K562 (cell line): ENCODE results near the gene ZNF646. TPM values are rescaled to one million over a fixed set of nuclear protein-coding genes. Genes with fewer than 3 reads are reported as not detected.

Experiments used
- CHD2 ChIP-seq: IDR thresholded peaks from 2 replicates; pipeline ENCODE4 v1.6.1; 2011; ENCODE audit warnings: low read depth, low read length
- CTCFL ChIP-seq: IDR thresholded peaks from 2 replicates; pipeline ENCODE4 v1.6.1; 2011; ENCODE audit warnings: borderline replicate concordance, low read depth, mild to moderate bottlenecking, moderate library complexity, low read length; ENCODE audit not compliant: insufficient read depth, poor library complexity, severe bottlenecking
- E2F6 ChIP-seq, 2 experiments: IDR thresholded peaks; 2 replicates each; pipeline ENCODE4 v1.6.1; 2011; ENCODE audit warnings: borderline replicate concordance in 1 of 2, control low read depth in 1 of 2, low read depth in 1 of 2, low read length in 1 of 2, mild to moderate bottlenecking in 1 of 2, mixed read lengths in 1 of 2, moderate library complexity in 1 of 2; ENCODE audit not compliant: insufficient read depth in 1 of 2, insufficient read length in 1 of 2, poor library complexity in 1 of 2, severe bottlenecking in 1 of 2; ENCODE audit errors: extremely low read depth in 1 of 2
- EWSR1 ChIP-seq: fragments of 450-650 bp; IDR thresholded peaks from 2 replicates; pipeline ENCODE4 v1.6.1; 2018; ENCODE audit warnings: borderline replicate concordance, mild to moderate bottlenecking, low read depth, moderate library complexity; ENCODE audit not compliant: partially characterized antibody
- HDAC8 ChIP-seq: fragments of 450-650 bp; IDR thresholded peaks from 2 replicates; pipeline ENCODE4 v1.6.1; 2016; ENCODE audit warnings: mild to moderate bottlenecking, missing genetic modification characterization, moderate library complexity, missing compliant biosample characterization
- HMG20B ChIP-seq: fragments of 250-450 bp; sonication (Bioruptor Pico); IDR thresholded peaks from 2 replicates; pipeline ENCODE4 v1.5.0; 2021; ENCODE audit warnings: mild to moderate bottlenecking
- HNRNPK ChIP-seq: fragments of 200-400 bp; formaldehyde crosslinking; IDR thresholded peaks from one replicate; pipeline ENCODE4 v1.6.1; 2018; ENCODE audit warnings: mild to moderate bottlenecking, low read depth, low read length; ENCODE audit not compliant: poor library complexity, severe bottlenecking
- IRF9 ChIP-seq: fragments of 450-650 bp; IDR thresholded peaks from 2 replicates; pipeline ENCODE4 v1.6.1; 2016; ENCODE audit warnings: missing biosample characterization, missing genetic modification characterization
- MEF2A ChIP-seq: IDR thresholded peaks from 2 replicates; pipeline ENCODE4 v1.6.1; 2011; ENCODE audit warnings: low read depth, mild to moderate bottlenecking, low read length, moderate library complexity; ENCODE audit not compliant: control insufficient read depth
- RAD51 ChIP-seq: fragments of 450-650 bp; IDR thresholded peaks from 2 replicates; pipeline ENCODE4 v1.7.1; 2016; ENCODE audit warnings: low read depth, mild to moderate bottlenecking, borderline replicate concordance
- RBM17 ChIP-seq: fragments of 200-400 bp; formaldehyde crosslinking; IDR thresholded peaks from 2 replicates; pipeline ENCODE4 v1.6.1; 2017; ENCODE audit warnings: low read depth, mild to moderate bottlenecking, low read length, borderline replicate concordance
- SFPQ ChIP-seq: fragments of 200-400 bp; formaldehyde crosslinking; IDR thresholded peaks from 2 replicates; pipeline ENCODE4 v1.6.1; 2017; ENCODE audit warnings: mild to moderate bottlenecking, low read depth, low read length, moderate library complexity
- SMAD3 ChIP-seq: fragments of 450-650 bp; formaldehyde crosslinking; conservative IDR thresholded peaks from 2 replicates; pipeline ENCODE4 v1.4.0; 2020; ENCODE audit warnings: mild to moderate bottlenecking
- SMARCA5 ChIP-seq: fragments of 450-650 bp; IDR thresholded peaks from 2 replicates; pipeline ENCODE4 v1.6.1; 2016
- ZNF830 ChIP-seq: fragments of 250-450 bp; sonication (Bioruptor Pico); IDR thresholded peaks from 2 replicates; pipeline ENCODE4 v1.5.0; 2021; ENCODE audit warnings: mild to moderate bottlenecking
- polyA plus RNA-seq, 8 experiments: library from polyadenylated mRNA; depleted of rRNA in 4 of 8; stranded (reverse) in 5 of 8; unstranded in 3 of 8; fragments of >200 nt; fragmentation: Nextera tagmentation in 2 of 8; fragmentation: Illumina TruSeq in 1 of 8; extraction: Ambion mirVana in 2 of 8; extraction: Trizol in 1 of 8; gene quantifications; 2 replicates each; pipeline versions ENCODE4 v1.2.1 to v1.2.3, GENCODE V29; 2011 to 2014; ENCODE audit warnings: inconsistent platforms in 1 of 8, missing spikeins in 1 of 8
- total RNA-seq, 7 experiments: library from RNA; depleted of rRNA in 6 of 7; stranded (reverse); fragments of >200 nt in 6 of 7; fragmentation: Illumina TruSeq in 2 of 7; extraction: Trizol in 2 of 7; gene quantifications; 2 replicates each; pipeline versions ENCODE4 v1.2.1 to v1.2.3, GENCODE V29; 2011 to 2021; ENCODE audit warnings: low replicate concordance in 1 of 7
- TF ChIP-seq, protein P1 (sequence below): fragments of 450-650 bp; conservative IDR thresholded peaks from 2 replicates; pipeline ENCODE4 v1.6.1; 2016; ENCODE audit warnings: missing genetic modification characterization, low read depth, mild to moderate bottlenecking, missing compliant biosample characterization, moderate library complexity
- TF ChIP-seq, protein P2 (sequence below): fragments of 250-450 bp; sonication (Bioruptor Pico); IDR thresholded peaks from 2 replicates; pipeline ENCODE4 v1.5.0; 2021

The ZNF646 gene
- total and polyA plus RNA-seq, 9 of the 15 experiments (the other 6 are each of a cell fraction or from before 2014, with no cell fraction given) = 0.08 to 20.6 (median 8.0) TPM

DNA sequence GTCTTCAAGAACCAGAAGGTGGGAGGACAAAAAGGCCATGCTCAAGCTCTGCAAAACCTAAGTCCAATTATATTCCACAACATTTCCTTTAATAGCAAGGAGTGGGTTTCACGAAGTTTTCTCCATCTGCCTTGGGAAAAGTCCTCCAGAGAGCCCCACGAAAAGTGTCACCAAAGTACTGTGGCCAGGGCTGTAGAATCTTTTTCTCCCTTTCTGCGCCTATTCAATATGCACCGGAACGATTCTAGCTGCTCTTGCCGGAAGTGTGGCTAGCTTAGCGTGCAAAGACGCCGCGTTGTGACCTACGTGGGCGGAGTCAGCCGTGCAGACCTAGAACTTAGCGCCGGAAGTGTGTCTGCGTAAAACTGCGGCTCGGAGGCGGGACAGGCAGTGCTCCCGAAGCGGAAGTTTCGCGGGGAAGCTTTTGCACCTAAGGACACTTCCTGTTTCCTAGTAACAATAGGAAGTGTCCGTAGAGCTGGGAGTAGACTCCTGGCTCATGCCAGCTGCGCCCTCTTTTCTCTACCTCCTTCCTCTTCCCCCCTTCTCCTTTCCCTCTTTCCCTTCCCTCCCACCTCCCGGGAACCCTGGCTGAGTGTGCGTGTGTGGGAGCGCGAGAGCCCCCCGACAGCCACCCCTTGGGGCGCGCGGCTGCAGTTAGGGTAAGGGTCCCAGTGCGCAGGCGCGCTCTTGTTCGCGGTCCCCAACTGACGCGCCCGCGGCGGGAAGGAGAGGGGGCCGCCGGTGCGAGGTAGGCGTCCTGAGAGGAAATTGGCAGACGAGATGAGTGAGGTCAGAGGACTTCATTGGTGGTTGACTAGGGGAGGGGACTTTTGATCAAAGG is at the start of gene ZNF646, which contains the start of gene ZNF668 (continued):
- TF ChIP-seq CTCFL (no peak), SFPQ (no peak), CHD2 (no peak), E2F6 (IDR thresholded peaks at IDR 0.05; ENCODE audit: borderline replicate concordance in 1 of 2, extremely low read depth in 1 of 2, insufficient read depth in 1 of 2, insufficient read length in 1 of 2, low read depth in 1 of 2, low read length in 1 of 2, poor library complexity in 1 of 2, severe bottlenecking in 1 of 2) (peak; percentile 7 to 42), HMG20B (no peak), MEF2A (no peak), ZNF830 (CRISPR knock-in tag) (no peak), EWSR1 (no peak), IRF9 (tag) (no peak), HDAC8 (tag) (no peak), HNRNPK (no peak), RAD51 (no peak), SMAD3 (CRISPR knock-in tag) (no peak), RBM17 (no peak), SMARCA5 (0 out of 2 replicates have a peak, but pooled peaks have one; percentile 16)
- TF ChIP-seq, protein P1, sequence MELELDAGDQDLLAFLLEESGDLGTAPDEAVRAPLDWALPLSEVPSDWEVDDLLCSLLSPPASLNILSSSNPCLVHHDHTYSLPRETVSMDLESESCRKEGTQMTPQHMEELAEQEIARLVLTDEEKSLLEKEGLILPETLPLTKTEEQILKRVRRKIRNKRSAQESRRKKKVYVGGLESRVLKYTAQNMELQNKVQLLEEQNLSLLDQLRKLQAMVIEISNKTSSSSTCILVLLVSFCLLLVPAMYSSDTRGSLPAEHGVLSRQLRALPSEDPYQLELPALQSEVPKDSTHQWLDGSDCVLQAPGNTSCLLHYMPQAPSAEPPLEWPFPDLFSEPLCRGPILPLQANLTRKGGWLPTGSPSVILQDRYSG (tag) = no peak
- TF ChIP-seq, protein P2, sequence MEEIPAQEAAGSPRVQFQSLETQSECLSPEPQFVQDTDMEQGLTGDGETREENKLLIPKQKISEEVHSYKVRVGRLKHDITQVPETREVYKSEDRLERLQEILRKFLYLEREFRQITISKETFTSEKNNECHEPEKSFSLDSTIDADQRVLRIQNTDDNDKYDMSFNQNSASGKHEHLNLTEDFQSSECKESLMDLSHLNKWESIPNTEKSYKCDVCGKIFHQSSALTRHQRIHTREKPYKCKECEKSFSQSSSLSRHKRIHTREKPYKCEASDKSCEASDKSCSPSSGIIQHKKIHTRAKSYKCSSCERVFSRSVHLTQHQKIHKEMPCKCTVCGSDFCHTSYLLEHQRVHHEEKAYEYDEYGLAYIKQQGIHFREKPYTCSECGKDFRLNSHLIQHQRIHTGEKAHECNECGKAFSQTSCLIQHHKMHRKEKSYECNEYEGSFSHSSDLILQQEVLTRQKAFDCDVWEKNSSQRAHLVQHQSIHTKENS (CRISPR knock-in tag) = no peak
